Measurements from ENCODE around the gene EXOSC10.

DNA sequence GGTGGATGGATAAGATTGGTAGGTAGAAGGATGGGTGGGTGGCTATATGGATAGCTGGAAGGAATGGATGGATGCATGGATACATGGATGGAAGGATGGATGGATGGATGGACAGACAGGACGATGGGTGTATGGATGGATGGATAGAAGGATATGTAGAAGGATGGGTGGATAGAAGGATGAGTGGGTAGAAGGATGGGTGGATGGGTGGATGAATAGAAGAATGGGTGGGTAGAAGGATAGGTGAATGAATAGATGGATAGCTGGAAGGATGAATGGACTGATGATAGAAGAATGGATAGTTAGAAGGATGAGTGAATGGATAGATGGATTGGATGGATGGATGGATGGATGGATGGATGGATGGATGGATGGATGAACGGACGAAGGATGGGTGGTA, 57.6 kb downstream of the EXOSC10 start:
- TF ChIP-seq POLR2A (IDR thresholded peaks at IDR 0.05): no peak
- TF ChIP-seq, protein P1, sequence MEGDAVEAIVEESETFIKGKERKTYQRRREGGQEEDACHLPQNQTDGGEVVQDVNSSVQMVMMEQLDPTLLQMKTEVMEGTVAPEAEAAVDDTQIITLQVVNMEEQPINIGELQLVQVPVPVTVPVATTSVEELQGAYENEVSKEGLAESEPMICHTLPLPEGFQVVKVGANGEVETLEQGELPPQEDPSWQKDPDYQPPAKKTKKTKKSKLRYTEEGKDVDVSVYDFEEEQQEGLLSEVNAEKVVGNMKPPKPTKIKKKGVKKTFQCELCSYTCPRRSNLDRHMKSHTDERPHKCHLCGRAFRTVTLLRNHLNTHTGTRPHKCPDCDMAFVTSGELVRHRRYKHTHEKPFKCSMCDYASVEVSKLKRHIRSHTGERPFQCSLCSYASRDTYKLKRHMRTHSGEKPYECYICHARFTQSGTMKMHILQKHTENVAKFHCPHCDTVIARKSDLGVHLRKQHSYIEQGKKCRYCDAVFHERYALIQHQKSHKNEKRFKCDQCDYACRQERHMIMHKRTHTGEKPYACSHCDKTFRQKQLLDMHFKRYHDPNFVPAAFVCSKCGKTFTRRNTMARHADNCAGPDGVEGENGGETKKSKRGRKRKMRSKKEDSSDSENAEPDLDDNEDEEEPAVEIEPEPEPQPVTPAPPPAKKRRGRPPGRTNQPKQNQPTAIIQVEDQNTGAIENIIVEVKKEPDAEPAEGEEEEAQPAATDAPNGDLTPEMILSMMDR (IDR thresholded peaks at IDR 0.05 in 8 of 11, conservative IDR thresholded peaks at IDR 0.05 in 3 of 11): no peak

All from spleen (tissue), 7 donors.